Erythroblast (primary cell): ENCODE measurements around the gene ST6GALNAC3.

ENCODE experiments used
- GATA1 ChIP-seq: IDR thresholded peaks from 2 replicates; pipeline ENCODE4 v1.6.1; 2011; ENCODE audit warnings: low read depth, mild to moderate bottlenecking, control low read depth, low read length, moderate library complexity
- POLR2A ChIP-seq: IDR thresholded peaks from 2 replicates; pipeline ENCODE4 v1.6.1; 2011; ENCODE audit warnings: mild to moderate bottlenecking, low read length

- TF ChIP-seq POLR2A (no peak), GATA1 (no peak)
These were observed 397.0 kb downstream of the ST6GALNAC3 start for GRCh38 chr1:76471536-76471935.
